BJ (cell line): ENCODE data around the gene WFDC10B. TPM values are rescaled to one million over a fixed set of nuclear protein-coding genes. Genes with fewer than 3 reads are reported as not detected.

ENCODE experiments used
- CTCF ChIA-PET: fragments of 350-600 bp; formaldehyde crosslinking; extraction: SDS; loops from one replicate; lab custom pipeline; 2021; ENCODE audit warnings: antibody characterized with exemption, inconsistent platforms; lab: Yijun Ruan, JAX
- POLR2A ChIA-PET: fragments of 300-600 bp; sonication (Branson Sonifier 250); formaldehyde crosslinking; extraction: SDS; loops from one replicate; lab custom pipeline; 2021; ENCODE audit warnings: antibody characterized with exemption; lab: Charles Lee
- DNase-seq: peaks from one replicate; pipeline ENCODE4 v3.0.0-alpha.2; 2011; ENCODE audit warnings: low read depth
- H3K27me3 ChIP-seq: 2 replicates; pipeline ENCODE4 v1.6.0; 2011; ENCODE audit warnings: low read length; ENCODE audit not compliant: control insufficient read depth, insufficient read depth
- H3K36me3 ChIP-seq: 2 replicates; pipeline ENCODE4 v1.5.1; 2011; ENCODE audit warnings: low read length; ENCODE audit not compliant: control insufficient read depth, insufficient read depth
- H3K4me3 ChIP-seq: 2 replicates; pipeline ENCODE4 v1.5.1; 2011; ENCODE audit warnings: low read depth, mild to moderate bottlenecking, control low read depth, low read length
- CTCF ChIP-seq: IDR thresholded peaks from 2 replicates; pipeline ENCODE4 v1.5.1; 2011; ENCODE audit warnings: low read depth, mild to moderate bottlenecking, control low read depth, inconsistent platforms, low read length, moderate library complexity; ENCODE audit not compliant: insufficient read depth
- polyA plus RNA-seq: library from polyadenylated mRNA; depleted of rRNA; stranded (reverse); fragments of >200 nt; gene quantifications from 2 replicates; pipeline ENCODE4 v1.2.3, GENCODE V29; 2011

WFDC10B gene
- polyA plus RNA-seq, 1 experiment, result not detected

- no peak for DNase-seq
- TF ChIP-seq CTCF, result no peak
- Histone ChIP-seq H3K36me3 (no peaks in the 10 kb centered on the region), H3K27me3 (no peaks in the 10 kb centered on the region), H3K4me3 (no peak overlapping the region)
- POLR2A ChIA-PET, result no interaction called here
- CTCF ChIA-PET, result no interaction called here
Measured at GRCh38 chr20:45735988-45736387, 31.2 kb upstream of the WFDC10B start.

DNA sequence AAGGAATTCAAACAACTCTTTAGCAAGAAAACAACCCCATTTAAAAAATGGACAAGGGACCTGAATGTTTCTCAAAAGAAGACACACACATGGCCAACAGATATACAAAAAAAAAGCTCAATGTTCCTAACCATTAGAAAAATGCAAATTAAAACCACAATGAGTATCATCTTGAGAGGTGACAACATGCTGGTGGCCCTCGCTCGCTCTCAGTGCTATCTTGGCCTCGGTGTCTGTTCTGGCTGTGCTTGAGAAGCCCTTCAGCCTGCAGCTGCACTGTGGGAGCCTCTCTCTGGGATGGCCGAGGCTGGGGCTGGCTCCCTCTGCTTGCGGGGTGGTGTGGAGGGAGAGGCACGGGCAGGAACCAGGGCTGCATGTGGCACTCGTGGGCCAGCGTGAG lies 30.7 kb upstream of the WFDC10B start:
- ChIA-PET CTCF (no interaction called here), POLR2A (no interaction called here)
- Histone ChIP-seq H3K4me3 (no peak overlapping the region), H3K36me3 (no peaks in the 10 kb centered on the region), H3K27me3 (no peaks in the 10 kb centered on the region)
- TF ChIP-seq CTCF, result no peak
- no peak for DNase-seq

DNA sequence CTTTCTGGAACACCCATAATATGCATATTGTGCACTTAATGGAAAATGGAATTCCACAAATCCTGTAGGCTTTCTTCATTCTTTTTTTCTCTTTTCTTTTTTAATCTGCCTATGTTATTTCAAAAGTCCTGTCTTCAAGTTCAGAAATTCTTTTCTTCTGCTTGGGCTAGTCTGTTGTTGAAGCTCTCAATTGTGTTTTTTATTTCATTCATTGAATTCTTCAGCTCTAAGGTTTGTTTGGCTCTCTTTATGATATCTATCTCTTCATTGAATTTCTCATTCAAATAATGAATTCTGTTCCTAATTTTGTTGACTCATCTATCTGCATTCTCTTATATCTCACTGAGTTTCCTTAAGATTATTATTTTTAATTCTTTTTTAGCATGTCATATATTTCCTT lies 27.4 kb upstream of the WFDC10B start:
- Histone ChIP-seq H3K27me3 (no peaks in the 10 kb centered on the region), H3K4me3 (no peak overlapping the region), H3K36me3 (no peaks in the 10 kb centered on the region)
- ChIA-PET CTCF (no interaction called here), POLR2A (no interaction called here)
- no peak for TF ChIP-seq CTCF
- DNase-seq, result no peak

GRCh38 chr20:45727044-45727443 lies 22.2 kb upstream of the WFDC10B start:
- POLR2A ChIA-PET, result no interaction called here
- no peaks in the 10 kb centered on the region; the same call in 1 of the 2 replicates for H3K27me3 ChIP-seq
- TF ChIP-seq CTCF, result no peak
- DNase-seq, result no peak
- H3K36me3 ChIP-seq, result no peaks in the 10 kb centered on the region
- no peak overlapping the region for H3K4me3 ChIP-seq
- CTCF ChIA-PET, result interaction anchor here (1.6 kb wide), 1 partner anchor 13 kb away, joined by 4 read pairs; no protein-coding TSS in a partner anchor

DNA sequence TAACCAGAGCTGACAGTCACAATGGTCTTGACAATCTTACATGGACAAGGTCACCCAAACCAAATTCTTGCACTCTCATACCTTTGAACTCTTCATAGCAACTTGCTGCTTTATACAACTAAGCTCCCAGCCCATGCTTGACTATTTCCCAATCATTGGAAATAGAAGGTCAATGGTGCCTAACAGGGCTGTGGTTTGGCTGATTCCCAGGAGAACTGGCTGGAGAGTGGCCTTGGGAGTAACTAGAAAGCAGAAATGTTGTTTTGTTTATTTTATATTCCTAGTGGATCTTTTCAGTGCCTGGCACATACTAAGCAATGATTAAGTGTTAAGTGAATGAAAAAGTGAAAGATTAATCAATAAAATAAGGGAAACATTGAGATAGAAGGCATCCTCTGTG lies 20.3 kb upstream of the WFDC10B start:
- ChIA-PET CTCF (interaction anchor here (1.2 kb wide), 2 partner anchors 10 to 46 kb away, joined by 3 read pairs; no protein-coding TSS in a partner anchor), POLR2A (no interaction called here)
- Histone ChIP-seq H3K4me3 (no peak overlapping the region), H3K27me3 (no peaks in the 10 kb centered on the region; the same call in 1 of the 2 replicates), H3K36me3 (no peaks in the 10 kb centered on the region)
- TF ChIP-seq CTCF, result no peak
- DNase-seq, result no peak
